ENCODE data around the gene SLC22A5. TPM values are rescaled to one million over a fixed set of nuclear protein-coding genes. Genes with fewer than 3 reads are reported as not detected.

Gene SLC22A5
- total and polyA plus RNA-seq, 2 donors (not counting 3 experiments of a cell fraction or from before 2014, with no cell fraction given) = 3.6 to 9.3 TPM

DNA sequence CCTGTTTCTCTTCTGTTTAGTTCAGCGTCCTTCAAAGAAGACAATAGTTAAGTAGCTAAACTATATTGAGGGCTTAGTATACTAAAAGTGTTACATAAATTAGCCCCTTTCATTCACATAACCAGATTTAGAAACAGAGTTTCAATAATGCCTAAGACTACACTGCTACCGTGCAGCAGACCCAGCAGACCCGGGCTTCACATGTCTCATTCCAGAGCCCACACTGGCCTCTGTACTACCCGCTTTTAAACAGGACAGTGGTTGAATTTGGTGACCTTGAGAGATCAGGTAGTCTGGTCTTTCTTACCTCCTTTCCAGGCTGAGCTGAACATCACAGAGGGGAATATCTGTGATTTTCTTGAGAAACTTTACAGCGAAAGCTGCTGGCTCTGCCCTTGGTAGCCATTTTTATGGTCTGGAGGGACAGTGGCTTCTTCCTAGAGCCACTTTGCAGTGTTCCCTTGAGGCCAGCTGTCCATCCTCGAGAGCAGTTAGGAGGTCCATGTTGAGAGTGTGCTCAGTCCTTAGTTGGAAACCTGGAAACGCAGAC is 56.5 kb downstream of the SLC22A5 start:
- Histone ChIP-seq H3K9ac (replicated peaks; ENCODE audit: extremely low read depth, insufficient read depth, low read length) (no peak overlapping the region), H3K27me3 (ENCODE audit: control insufficient read depth in 2 of 2, insufficient read depth in 2 of 2, low read length in 2 of 2) (no peaks in the 10 kb centered on the region), H3K27ac (ENCODE audit: insufficient read depth, low read depth, low read length) (peak overlapping the region; percentile 62), H4K20me1 (replicated peaks; ENCODE audit: control insufficient read depth, extremely low read depth, insufficient read depth, low read length) (no peaks in the 10 kb centered on the region), H3K36me3 (ENCODE audit: control insufficient read depth in 2 of 2, extremely low read depth in 1 of 2, insufficient read depth in 2 of 2, low read length in 2 of 2) (no peaks in the 10 kb centered on the region), H3K4me2 (ENCODE audit: insufficient read depth, low read length) (no peak overlapping the region), H3K4me1 (ENCODE audit: control insufficient read depth, extremely low read depth, insufficient read depth, low read length) (peaks cover 33% of the 10 kb centered on the region), H3K79me2 (ENCODE audit: control insufficient read depth, insufficient read depth, low read length) (no peaks in the 10 kb centered on the region), H3K9me3 (replicated peaks; ENCODE audit: control insufficient read depth, insufficient read depth, low read length) (no peaks in the 10 kb centered on the region), H3K9me1 (replicated peaks; ENCODE audit: control insufficient read depth, extremely low read depth, insufficient read depth, low read length) (no peaks in the 10 kb centered on the region), H2AFZ (ENCODE audit: low read depth, low read length) (no peak overlapping the region), H3K4me3 (replicated peaks in 1 of 3; ENCODE audit: insufficient read depth in 1 of 3, low read depth in 1 of 3, low read length in 3 of 3) (no peak overlapping the region)
- dilution Hi-C loops (cut with MboI; ENCODE audit: extremely low pct_ligation_motif_present, low sequenced_read_pairs) (no loop called here), intact Hi-C loops (cut with micrococcal nuclease) (loop anchor here (1.0 to 2.0 kb wide), 3 partner anchors 41 to 71 kb away; partner anchors contain the start of gene IRF1)
- no peak for TF ChIP-seq FOS (IDR thresholded peaks at IDR 0.05; ENCODE audit: borderline replicate concordance, insufficient read depth, low read length)
- no peak for TF ChIP-seq POLR2A (IDR thresholded peaks at IDR 0.05; ENCODE audit: low read depth, low read length)
- TF ChIP-seq, protein P1, sequence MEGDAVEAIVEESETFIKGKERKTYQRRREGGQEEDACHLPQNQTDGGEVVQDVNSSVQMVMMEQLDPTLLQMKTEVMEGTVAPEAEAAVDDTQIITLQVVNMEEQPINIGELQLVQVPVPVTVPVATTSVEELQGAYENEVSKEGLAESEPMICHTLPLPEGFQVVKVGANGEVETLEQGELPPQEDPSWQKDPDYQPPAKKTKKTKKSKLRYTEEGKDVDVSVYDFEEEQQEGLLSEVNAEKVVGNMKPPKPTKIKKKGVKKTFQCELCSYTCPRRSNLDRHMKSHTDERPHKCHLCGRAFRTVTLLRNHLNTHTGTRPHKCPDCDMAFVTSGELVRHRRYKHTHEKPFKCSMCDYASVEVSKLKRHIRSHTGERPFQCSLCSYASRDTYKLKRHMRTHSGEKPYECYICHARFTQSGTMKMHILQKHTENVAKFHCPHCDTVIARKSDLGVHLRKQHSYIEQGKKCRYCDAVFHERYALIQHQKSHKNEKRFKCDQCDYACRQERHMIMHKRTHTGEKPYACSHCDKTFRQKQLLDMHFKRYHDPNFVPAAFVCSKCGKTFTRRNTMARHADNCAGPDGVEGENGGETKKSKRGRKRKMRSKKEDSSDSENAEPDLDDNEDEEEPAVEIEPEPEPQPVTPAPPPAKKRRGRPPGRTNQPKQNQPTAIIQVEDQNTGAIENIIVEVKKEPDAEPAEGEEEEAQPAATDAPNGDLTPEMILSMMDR (IDR thresholded peaks at IDR 0.05; ENCODE audit: extremely low read depth in 1 of 2, insufficient read depth in 1 of 2, low read depth in 1 of 2, low read length in 2 of 2) = no peak
- no peak for TF ChIP-seq JUN (IDR thresholded peaks at IDR 0.05; ENCODE audit: borderline replicate concordance, insufficient read depth, insufficient read length, low read depth)
- TF ChIP-seq POLR2AphosphoS5 (IDR thresholded peaks at IDR 0.05; ENCODE audit: insufficient read depth, low read depth, low read length) = no peak
- TF ChIP-seq EZH2 (IDR thresholded peaks at IDR 0.05; ENCODE audit: borderline replicate concordance, low read depth, low read length, severe bottlenecking) = no peak
- TF ChIP-seq MYC (IDR thresholded peaks at IDR 0.05; ENCODE audit: low read depth, low read length) = no peak
- TF ChIP-seq, protein P2, sequence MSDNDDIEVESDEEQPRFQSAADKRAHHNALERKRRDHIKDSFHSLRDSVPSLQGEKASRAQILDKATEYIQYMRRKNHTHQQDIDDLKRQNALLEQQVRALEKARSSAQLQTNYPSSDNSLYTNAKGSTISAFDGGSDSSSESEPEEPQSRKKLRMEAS (IDR thresholded peaks at IDR 0.05; ENCODE audit: insufficient read depth, insufficient read length) = no peak
- TF ChIP-seq GATA2 (IDR thresholded peaks at IDR 0.05; ENCODE audit: insufficient read depth, insufficient read length, low read depth, low read length) = no peak
- no peak for DNase-seq (ENCODE audit: low read depth, low spot score)
- ChIA-PET CTCF (interaction anchor here (0.9 to 4.8 kb wide), 18 partner anchors 8 to 76 kb away, joined by 3 to 32 read pairs (median 6); partner anchors contain the start of gene IRF1), POLR2A (interaction anchor here (1.4 to 1.8 kb wide), 2 partner anchors 64 to 70 kb away, joined by 3 to 5 read pairs; partner anchors contain the start of gene IRF1)
- FAIRE-seq = no peak
- BruUV-seq (replicated peaks) = no TSS peak
